HCT116 (cell line): ENCODE results near the gene TET2. TPM values are rescaled to one million over a fixed set of nuclear protein-coding genes. Genes with fewer than 3 reads are reported as not detected.

Source experiments
- ATAC-seq: fragments of 200-7000 bp; cut with Tn5 transposase; 2 replicates; pipeline ENCODE4 v1.9.1; 2020; ENCODE audit warnings: mild to moderate bottlenecking, moderate library complexity
- BruUV-seq: library from RNA; stranded (reverse); fragments of 400-500 nt; replicated peaks from 2 replicates; lab custom pipeline; 2021; lab: Mats Ljungman, UMichigan
- CTCF ChIA-PET: fragments of 300-600 bp; sonication (Branson Sonifier 250); formaldehyde crosslinking; loops from one replicate; lab custom pipeline; 2021; ENCODE audit warnings: antibody characterized with exemption; lab: Charles Lee
- POLR2A ChIA-PET: fragments of 300-600, 350-600 bp; sonication (Branson Sonifier 250); formaldehyde crosslinking; loops from one replicate; lab custom pipeline; 2021; ENCODE audit warnings: antibody characterized with exemption; lab: Charles Lee
- RAD21 ChIA-PET, 2 experiments: fragments of 300-600 bp; sonication (Branson Sonifier 250); formaldehyde crosslinking; loops; one replicate each; lab custom pipeline; 2023; ENCODE audit warnings: low total read pairs in 2 of 2; ENCODE audit not compliant: uncharacterized antibody in 2 of 2, unreplicated experiment in 2 of 2, low non-redundant PET in 1 of 2; lab: Charles Lee
- DNase-seq: peaks from one replicate; pipeline ENCODE4 v3.0.0-alpha.2; 2010; ENCODE audit warnings: low read depth, low spot score
- H2AFZ ChIP-seq: fragments of 200-600 bp; shearing (Covaris generic), sonication (generic); 2 replicates; pipeline ENCODE4 v1.6.1; 2017; ENCODE audit warnings: low read depth, mixed run types, mixed read lengths, antibody characterized with exemption, low read length; ENCODE audit not compliant: poor library complexity, severe bottlenecking
- H3K27ac ChIP-seq: 2 replicates; pipeline ENCODE4 v1.5.1; 2012; ENCODE audit warnings: low read depth, low read length
- H3K27me3 ChIP-seq: fragments of 200-600 bp; sonication (generic); 2 replicates; pipeline ENCODE4 v1.6.1; 2016; ENCODE audit warnings: mixed run types, low read length, mixed read lengths; ENCODE audit not compliant: insufficient read depth
- H3K36me3 ChIP-seq, 2 experiments: fragments of 200-500 bp in 1 of 2; fragments of 200-600 bp in 1 of 2; sonication (Bioruptor generic) in 1 of 2; sonication (generic) in 1 of 2; 2 replicates each; pipeline versions ENCODE4 v1.5.1 to v1.6.1; 2014 to 2016; ENCODE audit warnings: low read length in 2 of 2, inconsistent platforms in 1 of 2, mixed read lengths in 1 of 2, mixed run types in 1 of 2; ENCODE audit not compliant: insufficient read depth in 2 of 2, control insufficient read depth in 1 of 2
- H3K4me1 ChIP-seq, 2 experiments: fragments of 200-600 bp in 1 of 2; sonication (generic) in 1 of 2; 2 replicates each; pipeline versions ENCODE4 v1.5.1 to v1.6.1; 2012 to 2017; ENCODE audit warnings: low read length in 2 of 2, inconsistent platforms in 1 of 2, mild to moderate bottlenecking in 1 of 2, mixed read lengths in 1 of 2, mixed run types in 1 of 2, moderate library complexity in 1 of 2; ENCODE audit not compliant: insufficient read depth in 2 of 2, control insufficient read depth in 1 of 2
- H3K4me2 ChIP-seq: fragments of 200-600 bp; sonication (generic); 2 replicates; pipeline ENCODE4 v1.6.1; 2017; ENCODE audit warnings: mixed run types, low read length, mixed read lengths
- H3K4me3 ChIP-seq, 2 experiments: fragments of 200-600 bp in 1 of 2; sonication (generic) in 1 of 2; replicated peaks in 1 of 2; 2 replicates each; pipeline ENCODE4 v1.5.1; 2011 to 2016; ENCODE audit warnings: low read length in 2 of 2, control low read depth in 1 of 2, low read depth in 1 of 2, mild to moderate bottlenecking in 1 of 2, mixed read lengths in 1 of 2, mixed run types in 1 of 2
- H3K79me2 ChIP-seq: fragments of 200-600 bp; sonication (generic); 2 replicates; pipeline ENCODE4 v1.6.1; 2017; ENCODE audit warnings: mild to moderate bottlenecking, mixed run types, low read length, moderate library complexity, mixed read lengths; ENCODE audit not compliant: insufficient read depth
- H3K9ac ChIP-seq: fragments of 200-600 bp; sonication (generic); 2 replicates; pipeline ENCODE4 v1.6.1; 2016; ENCODE audit warnings: low read length, mixed read lengths
- H3K9me2 ChIP-seq: fragments of 200-600 bp; sonication (generic), shearing (Covaris generic); 2 replicates; pipeline ENCODE4 v1.6.1; 2017; ENCODE audit warnings: mixed run types, mild to moderate bottlenecking, moderate library complexity; ENCODE audit not compliant: insufficient read depth
- H3K9me3 ChIP-seq, 2 experiments: fragments of 200-500 bp in 1 of 2; fragments of 200-600 bp in 1 of 2; sonication (Bioruptor generic) in 1 of 2; sonication (generic) in 1 of 2; 2 replicates each; pipeline ENCODE4 v1.6.1; 2014 to 2017; ENCODE audit warnings: low read length in 2 of 2, mixed read lengths in 2 of 2, inconsistent platforms in 1 of 2, low read depth in 1 of 2, mild to moderate bottlenecking in 1 of 2, mixed run types in 1 of 2, moderate library complexity in 1 of 2; ENCODE audit not compliant: control insufficient read depth in 1 of 2, insufficient read depth in 1 of 2
- H4K20me1 ChIP-seq: fragments of 200-600 bp; sonication (generic), shearing (Covaris generic); 2 replicates; pipeline ENCODE4 v1.6.1; 2017; ENCODE audit warnings: mixed run types, mild to moderate bottlenecking, moderate library complexity; ENCODE audit not compliant: insufficient read depth
- ATF3 ChIP-seq: IDR thresholded peaks from 2 replicates; pipeline ENCODE4 v1.6.1; 2012
- CEBPB ChIP-seq: IDR thresholded peaks from 2 replicates; pipeline ENCODE4 v1.6.1; 2012; ENCODE audit warnings: low read depth
- CTCF ChIP-seq, 3 experiments: fragments of 200-600 bp in 1 of 3; sonication (generic) in 1 of 3; IDR thresholded peaks in 2 of 3; conservative IDR thresholded peaks in 1 of 3; 2 replicates each; pipeline ENCODE4 v1.5.1; 2012 to 2017; ENCODE audit warnings: low read depth in 2 of 3, low read length in 2 of 3, antibody characterized with exemption in 1 of 3, borderline replicate concordance in 1 of 3, control low read depth in 1 of 3, mild to moderate bottlenecking in 1 of 3, mixed read lengths in 1 of 3, mixed run types in 1 of 3, moderate library complexity in 1 of 3; ENCODE audit not compliant: insufficient read depth in 1 of 3
- ELF1 ChIP-seq: IDR thresholded peaks from 2 replicates; pipeline ENCODE4 v1.6.1; 2012; ENCODE audit warnings: low read depth, borderline replicate concordance
- EZH2phosphoT487 ChIP-seq: fragments of 200-600 bp; IDR thresholded peaks from 2 replicates; pipeline ENCODE4 v1.6.1; 2018; ENCODE audit warnings: antibody characterized with exemption, borderline replicate concordance
- FOSL1 ChIP-seq: IDR thresholded peaks from 2 replicates; pipeline ENCODE4 v1.6.1; 2012; ENCODE audit warnings: low read depth
- MAX ChIP-seq: IDR thresholded peaks from 2 replicates; pipeline ENCODE4 v1.6.1; 2012
- POLR2A ChIP-seq: IDR thresholded peaks from 2 replicates; pipeline ENCODE4 v1.7.0; 2011; ENCODE audit warnings: borderline replicate concordance; ENCODE audit not compliant: insufficient read depth, insufficient read length; ENCODE audit errors: extremely low read depth
- POLR2AphosphoS5 ChIP-seq: IDR thresholded peaks from 2 replicates; pipeline ENCODE4 v1.6.1; 2011; ENCODE audit warnings: mild to moderate bottlenecking, low read depth, low read length, moderate library complexity
- RAD21 ChIP-seq: IDR thresholded peaks from 2 replicates; pipeline ENCODE4 v1.6.1; 2012; ENCODE audit warnings: low read depth, mild to moderate bottlenecking
- REST ChIP-seq: IDR thresholded peaks from 2 replicates; pipeline ENCODE4 v1.6.1; 2012; ENCODE audit warnings: low read depth
- SP1 ChIP-seq: IDR thresholded peaks from 2 replicates; pipeline ENCODE4 v1.6.1; 2012; ENCODE audit warnings: low read depth
- SRF ChIP-seq: IDR thresholded peaks from 2 replicates; pipeline ENCODE4 v1.6.1; 2012; ENCODE audit warnings: low read depth
- TCF7L2 ChIP-seq: IDR thresholded peaks from 2 replicates; pipeline ENCODE4 v1.7.0; 2011; ENCODE audit warnings: borderline replicate concordance, inconsistent platforms; ENCODE audit not compliant: insufficient read depth, insufficient read length; ENCODE audit errors: extremely low read depth
- YY1 ChIP-seq: IDR thresholded peaks from 2 replicates; pipeline ENCODE4 v1.6.1; 2011; ENCODE audit warnings: low read length, low read depth, moderate library complexity, mild to moderate bottlenecking; ENCODE audit not compliant: insufficient replicate concordance; ENCODE audit errors: extremely low read depth
- ZNF274 ChIP-seq: fragments of 200-500 bp; sonication (Bioruptor generic); IDR thresholded peaks from 2 replicates; pipeline ENCODE4 v1.6.1; 2014; ENCODE audit warnings: mild to moderate bottlenecking, low read depth, low read length, inconsistent platforms
- intact Hi-C: fragments of 100-400 bp; cut with micrococcal nuclease; formaldehyde crosslinking; loops from 2 replicates; pipeline ENCODE4 v1.10.0; 2022
- total RNA-seq: library from RNA; stranded (reverse); gene quantifications from one replicate; pipeline ENCODE4 v1.2.1, GENCODE V29; 2021; ENCODE audit not compliant: unreplicated experiment

TET2 gene
- total RNA-seq, 1 experiment from 2014 or later, result 9.7 TPM

GRCh38 chr4:105171912-105172311 is 25.2 kb downstream of the TET2 start:
- Histone ChIP-seq H3K27ac (no peak overlapping the region), H3K4me1 (no peaks in the 10 kb centered on the region), H3K4me2 (no peak overlapping the region), H3K9me3 (no peaks in the 10 kb centered on the region), H3K36me3 (no peaks in the 10 kb centered on the region), H4K20me1 (no peaks in the 10 kb centered on the region), H3K9ac (no peak overlapping the region), H3K79me2 (peaks cover 18% of the 10 kb centered on the region), H3K4me3 (no peak overlapping the region), H3K27me3 (no peaks in the 10 kb centered on the region), H2AFZ (no peak overlapping the region), H3K9me2 (no peaks in the 10 kb centered on the region)
- POLR2A ChIA-PET, result no interaction called here
- CTCF ChIA-PET, result no interaction called here
- RAD21 ChIA-PET, result no interaction called here
- DNase-seq (no peak), ATAC-seq (no peak)
- BruUV-seq, result no TSS peak
- TF ChIP-seq SRF (no peak), YY1 (no peak), ELF1 (no peak), SP1 (no peak), RAD21 (no peak), ZNF274 (no peak), TCF7L2 (no peak), POLR2A (no peak), EZH2phosphoT487 (no peak)
- intact Hi-C loops, result no loop called here

GRCh38 chr4:105174098-105174497 is 27.4 kb downstream of the TET2 start:
- no peak overlapping the region for H3K27ac ChIP-seq
- H3K4me2 ChIP-seq, result no peak overlapping the region
- no TSS peak for BruUV-seq
- H3K9ac ChIP-seq, result no peak overlapping the region
- H3K79me2 ChIP-seq, result peaks cover 10% of the 10 kb centered on the region; the same call in 1 of the 2 replicates
- no peaks in the 10 kb centered on the region for H3K27me3 ChIP-seq
- H3K9me2 ChIP-seq, result no peaks in the 10 kb centered on the region
- DNase-seq (no peak), ATAC-seq (no peak)
- ChIA-PET RAD21 (no interaction called here), CTCF (no interaction called here), POLR2A (no interaction called here)
- intact Hi-C loops, result no loop called here
- H3K9me3 ChIP-seq, result no peaks in the 10 kb centered on the region
- no peak overlapping the region for H3K4me3 ChIP-seq
- H3K4me1 ChIP-seq, result no peaks in the 10 kb centered on the region
- H2AFZ ChIP-seq, result no peak overlapping the region
- no peaks in the 10 kb centered on the region for H3K36me3 ChIP-seq
- no peaks in the 10 kb centered on the region for H4K20me1 ChIP-seq
- TF ChIP-seq SP1, result no peak
- no peak for TF ChIP-seq POLR2AphosphoS5
- TF ChIP-seq CTCF (IDR thresholded peaks at IDR 0.05 in 2 of 3, conservative IDR thresholded peaks at IDR 0.05 in 1 of 3; ENCODE audit: borderline replicate concordance in 1 of 3, insufficient read depth in 1 of 3, low read depth in 2 of 3, low read length in 2 of 3), result no peak
- no peak for TF ChIP-seq ATF3
- no peak for TF ChIP-seq CEBPB
- TF ChIP-seq REST, result no peak
- TF ChIP-seq ZNF274, result no peak
- no peak for TF ChIP-seq FOSL1
- no peak for TF ChIP-seq RAD21
- TF ChIP-seq POLR2A, result no peak
- no peak for TF ChIP-seq MAX
